K562 (cell line): Measurements from ENCODE around the gene CLTB. TPM values are rescaled to one million over a fixed set of nuclear protein-coding genes. Genes with fewer than 3 reads are reported as not detected.

Experiments used
- CBFA2T3 ChIP-seq: fragments of 450-650 bp; IDR thresholded peaks from 2 replicates; pipeline ENCODE4 v1.6.1; 2017
- CBX8 ChIP-seq: fragments of 200-600 bp; sonication (generic); IDR thresholded peaks from 2 replicates; pipeline ENCODE4 v1.6.1; 2012; ENCODE audit warnings: borderline replicate concordance, mixed run types, low read depth, mild to moderate bottlenecking, moderate library complexity, mixed read lengths, low read length, control low read depth, inconsistent platforms; ENCODE audit not compliant: poor library complexity, severe bottlenecking; ENCODE audit errors: extremely low read depth
- CC2D1A ChIP-seq: fragments of 450-650 bp; IDR thresholded peaks from 2 replicates; pipeline ENCODE4 v1.6.1; 2017; ENCODE audit warnings: mild to moderate bottlenecking
- E2F3 ChIP-seq: fragments of 250-450 bp; sonication (Bioruptor Pico); IDR thresholded peaks from 2 replicates; pipeline ENCODE4 v1.4.0; 2020; ENCODE audit warnings: mild to moderate bottlenecking
- ETS2 ChIP-seq: IDR thresholded peaks from 2 replicates; pipeline ENCODE4 v1.6.1; 2016; ENCODE audit warnings: borderline replicate concordance, missing genetic modification characterization, mild to moderate bottlenecking, moderate library complexity, missing compliant biosample characterization; ENCODE audit not compliant: poor library complexity, severe bottlenecking
- KDM2B ChIP-seq: fragments of 250-450 bp; sonication (Bioruptor Pico); IDR thresholded peaks from 2 replicates; pipeline ENCODE4 v1.8.0; 2021; ENCODE audit warnings: mild to moderate bottlenecking, moderate library complexity
- MED1 ChIP-seq: sonication (generic); formaldehyde crosslinking; IDR thresholded peaks from 2 replicates; pipeline ENCODE4 v1.8.1; 2023; ENCODE audit warnings: missing genetic modification reagents, borderline replicate concordance
- NFXL1 ChIP-seq: fragments of 450-650 bp; formaldehyde crosslinking; IDR thresholded peaks from 2 replicates; pipeline ENCODE4 v1.4.0; 2021; ENCODE audit warnings: mild to moderate bottlenecking
- POU5F1 ChIP-seq: fragments of 150-350 bp; IDR thresholded peaks from 2 replicates; pipeline ENCODE4 v1.6.1; 2014; ENCODE audit warnings: borderline replicate concordance, low read length, low read depth, mild to moderate bottlenecking; ENCODE audit not compliant: partially characterized antibody
- SMARCA4 ChIP-seq: fragments of 450-650 bp; IDR thresholded peaks from 2 replicates; pipeline ENCODE4 v1.6.1; 2016
- SREBF1 ChIP-seq: fragments of 150-350 bp; IDR thresholded peaks from 2 replicates; pipeline ENCODE4 v1.6.1; 2014; ENCODE audit warnings: antibody characterized with exemption, low read depth, low read length, borderline replicate concordance
- TCF7L2 ChIP-seq: fragments of 150-350 bp; IDR thresholded peaks from 2 replicates; pipeline ENCODE4 v1.6.1; 2016; ENCODE audit warnings: low read depth, mild to moderate bottlenecking, low read length, moderate library complexity
- ZNF212 ChIP-seq: fragments of 450-650 bp; formaldehyde crosslinking; IDR thresholded peaks from 2 replicates; pipeline ENCODE4 v1.4.0; 2020; ENCODE audit warnings: mild to moderate bottlenecking
- ZNF347 ChIP-seq: fragments of 450-650 bp; formaldehyde crosslinking; IDR thresholded peaks from 2 replicates; pipeline ENCODE4 v1.4.0; 2020; ENCODE audit warnings: low read depth, mild to moderate bottlenecking, moderate library complexity
- polyA plus RNA-seq, 8 experiments: library from polyadenylated mRNA; depleted of rRNA in 4 of 8; stranded (reverse) in 5 of 8; unstranded in 3 of 8; fragments of >200 nt; fragmentation: Nextera tagmentation in 2 of 8; fragmentation: Illumina TruSeq in 1 of 8; extraction: Ambion mirVana in 2 of 8; extraction: Trizol in 1 of 8; gene quantifications; 2 replicates each; pipeline versions ENCODE4 v1.2.1 to v1.2.3, GENCODE V29; 2011 to 2014; ENCODE audit warnings: inconsistent platforms in 1 of 8, missing spikeins in 1 of 8
- total RNA-seq, 7 experiments: library from RNA; depleted of rRNA in 6 of 7; stranded (reverse); fragments of >200 nt in 6 of 7; fragmentation: Illumina TruSeq in 2 of 7; extraction: Trizol in 2 of 7; gene quantifications; 2 replicates each; pipeline versions ENCODE4 v1.2.1 to v1.2.3, GENCODE V29; 2011 to 2021; ENCODE audit warnings: low replicate concordance in 1 of 7
- TF ChIP-seq, protein P1 (sequence below): IDR thresholded peaks from 3 replicates; pipeline ENCODE4 v1.6.1; 2011; ENCODE audit warnings: borderline replicate concordance, mild to moderate bottlenecking, moderate library complexity; ENCODE audit not compliant: insufficient read length; ENCODE audit errors: extremely low read depth
- TF ChIP-seq, protein P2 (sequence below): fragments of 450-650 bp; IDR thresholded peaks from 2 replicates; pipeline ENCODE4 v1.6.1; 2018; ENCODE audit not compliant: partially characterized antibody

CLTB gene
- total and polyA plus RNA-seq, 9 of the 15 experiments (the other 6 are each of a cell fraction or from before 2014, with no cell fraction given), result 1.8 to 117 (median 39.0) TPM

- TF ChIP-seq ETS2 (tag) (no peak), ZNF212 (CRISPR knock-in tag) (no peak), E2F3 (no peak), MED1 (CRISPR knock-in tag) (no peak), CBX8 (no peak), SMARCA4 (no peak), TCF7L2 (no peak), KDM2B (CRISPR knock-in tag) (no peak), NFXL1 (CRISPR knock-in tag) (no peak), CC2D1A (no peak), POU5F1 (no peak), SREBF1 (no peak), CBFA2T3 (no peak), ZNF347 (CRISPR knock-in tag) (no peak)
- TF ChIP-seq, protein P1, sequence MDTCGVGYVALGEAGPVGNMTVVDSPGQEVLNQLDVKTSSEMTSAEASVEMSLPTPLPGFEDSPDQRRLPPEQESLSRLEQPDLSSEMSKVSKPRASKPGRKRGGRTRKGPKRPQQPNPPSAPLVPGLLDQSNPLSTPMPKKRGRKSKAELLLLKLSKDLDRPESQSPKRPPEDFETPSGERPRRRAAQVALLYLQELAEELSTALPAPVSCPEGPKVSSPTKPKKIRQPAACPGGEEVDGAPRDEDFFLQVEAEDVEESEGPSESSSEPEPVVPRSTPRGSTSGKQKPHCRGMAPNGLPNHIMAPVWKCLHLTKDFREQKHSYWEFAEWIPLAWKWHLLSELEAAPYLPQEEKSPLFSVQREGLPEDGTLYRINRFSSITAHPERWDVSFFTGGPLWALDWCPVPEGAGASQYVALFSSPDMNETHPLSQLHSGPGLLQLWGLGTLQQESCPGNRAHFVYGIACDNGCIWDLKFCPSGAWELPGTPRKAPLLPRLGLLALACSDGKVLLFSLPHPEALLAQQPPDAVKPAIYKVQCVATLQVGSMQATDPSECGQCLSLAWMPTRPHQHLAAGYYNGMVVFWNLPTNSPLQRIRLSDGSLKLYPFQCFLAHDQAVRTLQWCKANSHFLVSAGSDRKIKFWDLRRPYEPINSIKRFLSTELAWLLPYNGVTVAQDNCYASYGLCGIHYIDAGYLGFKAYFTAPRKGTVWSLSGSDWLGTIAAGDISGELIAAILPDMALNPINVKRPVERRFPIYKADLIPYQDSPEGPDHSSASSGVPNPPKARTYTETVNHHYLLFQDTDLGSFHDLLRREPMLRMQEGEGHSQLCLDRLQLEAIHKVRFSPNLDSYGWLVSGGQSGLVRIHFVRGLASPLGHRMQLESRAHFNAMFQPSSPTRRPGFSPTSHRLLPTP, result no peak
- TF ChIP-seq, protein P2, sequence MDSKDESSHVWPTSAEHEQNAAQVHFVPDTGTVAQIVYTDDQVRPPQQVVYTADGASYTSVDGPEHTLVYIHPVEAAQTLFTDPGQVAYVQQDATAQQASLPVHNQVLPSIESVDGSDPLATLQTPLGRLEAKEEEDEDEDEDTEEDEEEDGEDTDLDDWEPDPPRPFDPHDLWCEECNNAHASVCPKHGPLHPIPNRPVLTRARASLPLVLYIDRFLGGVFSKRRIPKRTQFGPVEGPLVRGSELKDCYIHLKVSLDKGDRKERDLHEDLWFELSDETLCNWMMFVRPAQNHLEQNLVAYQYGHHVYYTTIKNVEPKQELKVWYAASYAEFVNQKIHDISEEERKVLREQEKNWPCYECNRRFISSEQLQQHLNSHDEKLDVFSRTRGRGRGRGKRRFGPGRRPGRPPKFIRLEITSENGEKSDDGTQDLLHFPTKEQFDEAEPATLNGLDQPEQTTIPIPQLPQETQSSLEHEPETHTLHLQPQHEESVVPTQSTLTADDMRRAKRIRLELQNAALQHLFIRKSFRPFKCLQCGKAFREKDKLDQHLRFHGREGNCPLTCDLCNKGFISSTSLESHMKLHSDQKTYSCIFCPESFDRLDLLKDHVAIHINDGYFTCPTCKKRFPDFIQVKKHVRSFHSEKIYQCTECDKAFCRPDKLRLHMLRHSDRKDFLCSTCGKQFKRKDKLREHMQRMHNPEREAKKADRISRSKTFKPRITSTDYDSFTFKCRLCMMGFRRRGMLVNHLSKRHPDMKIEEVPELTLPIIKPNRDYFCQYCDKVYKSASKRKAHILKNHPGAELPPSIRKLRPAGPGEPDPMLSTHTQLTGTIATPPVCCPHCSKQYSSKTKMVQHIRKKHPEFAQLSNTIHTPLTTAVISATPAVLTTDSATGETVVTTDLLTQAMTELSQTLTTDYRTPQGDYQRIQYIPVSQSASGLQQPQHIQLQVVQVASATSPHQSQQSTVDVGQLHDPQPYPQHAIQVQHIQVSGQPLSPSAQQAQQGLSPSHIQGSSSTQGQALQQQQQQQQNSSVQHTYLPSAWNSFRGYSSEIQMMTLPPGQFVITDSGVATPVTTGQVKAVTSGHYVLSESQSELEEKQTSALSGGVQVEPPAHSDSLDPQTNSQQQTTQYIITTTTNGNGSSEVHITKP, result peak; percentile 6
Observed at GRCh38 chr5:176447978-176448608, 31.8 kb upstream of the CLTB start, which contains the start of gene FAF2 (continued).
